Suprapubic skin (tissue), 4 donors: Measurements from ENCODE around the gene PGAP1. TPM values are rescaled to one million over a fixed set of nuclear protein-coding genes. Genes with fewer than 3 reads are reported as not detected.

ENCODE experiments used
- DNase-seq, 2 donors: peaks; one replicate each; pipeline ENCODE4 v3.0.0-alpha.2; 2019; ENCODE audit warnings: low spot score in 2 of 2
- H3K27ac ChIP-seq: fragments of 200-600 bp; sonication (generic); one replicate; pipeline ENCODE4 v1.5.1; 2019
- H3K27me3 ChIP-seq: fragments of 200-600 bp; sonication (generic); one replicate; pipeline ENCODE4 v1.5.1; 2019
- H3K36me3 ChIP-seq: fragments of 200-600 bp; sonication (generic); one replicate; pipeline ENCODE4 v1.5.1; 2019
- H3K4me1 ChIP-seq: fragments of 200-600 bp; sonication (generic); one replicate; pipeline ENCODE4 v1.5.1; 2019
- H3K4me3 ChIP-seq: fragments of 200-600 bp; sonication (generic); one replicate; pipeline ENCODE4 v1.5.1; 2019; ENCODE audit warnings: mild to moderate bottlenecking
- H3K9me3 ChIP-seq: fragments of 200-600 bp; sonication (generic); one replicate; pipeline ENCODE4 v1.5.1; 2019
- EP300 ChIP-seq: sonication (generic); formaldehyde crosslinking; IDR thresholded peaks from one replicate; pipeline ENCODE4 v1.6.1; 2017; ENCODE audit warnings: antibody characterized with exemption
- POLR2A ChIP-seq, 2 donors: fragments of 450-650 bp; IDR thresholded peaks; one replicate each; pipeline ENCODE4 v1.6.1; 2017; ENCODE audit warnings: antibody characterized with exemption in 2 of 2, mild to moderate bottlenecking in 2 of 2, moderate library complexity in 2 of 2
- POLR2AphosphoS5 ChIP-seq, 3 donors: sonication (generic); formaldehyde crosslinking; IDR thresholded peaks; one replicate each; pipeline ENCODE4 v1.6.1; 2017; ENCODE audit warnings: antibody characterized with exemption in 3 of 3
- WGBS: methylation state at CpG from one replicate; pipeline ENCODE4 v1.1.5; 2018; 5-methylcytosine and 5-hydroxymethylcytosine counted together
- total RNA-seq, 4 donors: library from RNA; depleted of rRNA; stranded (reverse); fragments of >200 nt; gene quantifications; one replicate each; pipeline ENCODE4 v1.1.0, GENCODE V29; 2016
- TF ChIP-seq, protein P1 (sequence below), 2 donors: fragments of 200-600 bp in 1 of 2; fragments of 450-650 bp in 1 of 2; sonication (generic) in 1 of 2; IDR thresholded peaks; one replicate each; pipeline ENCODE4 v1.5.1; 2016 to 2019; ENCODE audit warnings: antibody characterized with exemption in 2 of 2, mild to moderate bottlenecking in 1 of 2, moderate library complexity in 1 of 2

PGAP1 gene
- total RNA-seq, 4 donors from 2014 or later: 16.8 to 84.2 (median 32.2) TPM

DNA sequence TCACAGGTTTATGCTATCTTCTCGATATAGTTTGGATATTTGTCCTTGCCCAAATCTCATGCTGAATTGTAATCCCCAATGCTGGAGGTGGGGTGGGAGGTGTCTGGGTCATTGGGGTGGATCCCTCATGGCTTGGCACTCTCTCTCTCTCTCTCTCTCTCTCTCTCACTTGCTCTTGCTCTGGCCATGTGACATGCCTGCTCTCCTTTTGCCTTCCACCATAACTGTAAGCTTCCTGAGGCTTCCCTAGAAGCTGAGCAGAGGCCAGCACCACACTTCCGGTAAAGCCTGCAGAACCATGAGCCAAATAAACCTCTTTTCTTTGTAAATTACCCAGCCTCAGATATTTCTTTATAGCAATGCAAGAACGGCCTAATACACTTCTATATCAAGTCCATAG lies 41.3 kb upstream of the PGAP1 start:
- no peaks in the 10 kb centered on the region for H3K36me3 ChIP-seq
- TF ChIP-seq EP300: no peak
- TF ChIP-seq POLR2A (IDR thresholded peaks at IDR 0.05): no peak
- TF ChIP-seq, protein P1, sequence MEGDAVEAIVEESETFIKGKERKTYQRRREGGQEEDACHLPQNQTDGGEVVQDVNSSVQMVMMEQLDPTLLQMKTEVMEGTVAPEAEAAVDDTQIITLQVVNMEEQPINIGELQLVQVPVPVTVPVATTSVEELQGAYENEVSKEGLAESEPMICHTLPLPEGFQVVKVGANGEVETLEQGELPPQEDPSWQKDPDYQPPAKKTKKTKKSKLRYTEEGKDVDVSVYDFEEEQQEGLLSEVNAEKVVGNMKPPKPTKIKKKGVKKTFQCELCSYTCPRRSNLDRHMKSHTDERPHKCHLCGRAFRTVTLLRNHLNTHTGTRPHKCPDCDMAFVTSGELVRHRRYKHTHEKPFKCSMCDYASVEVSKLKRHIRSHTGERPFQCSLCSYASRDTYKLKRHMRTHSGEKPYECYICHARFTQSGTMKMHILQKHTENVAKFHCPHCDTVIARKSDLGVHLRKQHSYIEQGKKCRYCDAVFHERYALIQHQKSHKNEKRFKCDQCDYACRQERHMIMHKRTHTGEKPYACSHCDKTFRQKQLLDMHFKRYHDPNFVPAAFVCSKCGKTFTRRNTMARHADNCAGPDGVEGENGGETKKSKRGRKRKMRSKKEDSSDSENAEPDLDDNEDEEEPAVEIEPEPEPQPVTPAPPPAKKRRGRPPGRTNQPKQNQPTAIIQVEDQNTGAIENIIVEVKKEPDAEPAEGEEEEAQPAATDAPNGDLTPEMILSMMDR (IDR thresholded peaks at IDR 0.05): no peak
- TF ChIP-seq POLR2AphosphoS5 (IDR thresholded peaks at IDR 0.05): no peak
- H3K27me3 ChIP-seq: no peaks in the 10 kb centered on the region
- DNase-seq: no peak
- no peaks in the 10 kb centered on the region for H3K4me1 ChIP-seq
- no peak overlapping the region for H3K27ac ChIP-seq
- H3K9me3 ChIP-seq: no peaks in the 10 kb centered on the region
- 83% methylated on average over 3 of the region's 3 CpGs for WGBS
- no peak overlapping the region for H3K4me3 ChIP-seq

GRCh38 chr2:196967116-196967515 lies 40.6 kb upstream of the PGAP1 start:
- Histone ChIP-seq H3K27me3 (no peaks in the 10 kb centered on the region), H3K36me3 (no peaks in the 10 kb centered on the region), H3K9me3 (no peaks in the 10 kb centered on the region), H3K27ac (no peak overlapping the region), H3K4me1 (no peaks in the 10 kb centered on the region), H3K4me3 (peak overlapping the region; percentile 34)
- no peak for DNase-seq
- no peak for TF ChIP-seq EP300
- TF ChIP-seq, protein P1 (IDR thresholded peaks at IDR 0.05): no peak
- no peak for TF ChIP-seq POLR2A (IDR thresholded peaks at IDR 0.05)
- no peak for TF ChIP-seq POLR2AphosphoS5 (IDR thresholded peaks at IDR 0.05)
- 13% methylated on average over 7 of the region's 7 CpGs for WGBS

GRCh38 chr2:196966061-196966460 lies 39.6 kb upstream of the PGAP1 start:
- H3K36me3 ChIP-seq: no peaks in the 10 kb centered on the region
- TF ChIP-seq POLR2A (IDR thresholded peaks at IDR 0.05) (no peak), POLR2AphosphoS5 (IDR thresholded peaks at IDR 0.05) (no peak), EP300 (no peak)
- TF ChIP-seq, protein P1 (IDR thresholded peaks at IDR 0.05): no peak
- no peaks in the 10 kb centered on the region for H3K27me3 ChIP-seq
- WGBS: 69% methylated on average over 3 of the region's 3 CpGs
- H3K27ac ChIP-seq: no peak overlapping the region
- H3K4me3 ChIP-seq: no peak overlapping the region
- no peak for DNase-seq
- no peaks in the 10 kb centered on the region for H3K9me3 ChIP-seq
- no peaks in the 10 kb centered on the region for H3K4me1 ChIP-seq

DNA sequence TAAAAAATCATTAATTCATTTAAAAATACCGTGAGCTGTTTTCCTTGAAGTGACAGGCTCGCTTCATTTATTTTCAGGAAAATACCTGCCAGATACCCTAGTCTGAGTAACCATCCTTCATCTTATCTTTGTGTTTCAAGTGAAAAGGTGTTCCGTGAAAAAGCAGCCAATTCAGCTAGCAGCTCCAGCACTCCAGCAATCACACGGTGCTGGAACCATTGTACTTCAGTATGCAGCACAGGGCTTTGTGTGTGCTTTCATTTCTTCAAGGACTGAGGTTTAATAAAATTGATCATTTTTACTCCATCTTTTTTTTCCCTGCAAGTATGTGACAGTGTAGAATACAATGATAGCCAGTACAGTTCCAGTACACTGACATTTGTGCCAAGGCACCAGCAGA lies 39.1 kb upstream of the PGAP1 start:
- DNase-seq: no peak
- TF ChIP-seq POLR2AphosphoS5 (IDR thresholded peaks at IDR 0.05) (no peak), POLR2A (IDR thresholded peaks at IDR 0.05) (no peak), EP300 (no peak)
- TF ChIP-seq, protein P1 (IDR thresholded peaks at IDR 0.05): no peak
- no peaks in the 10 kb centered on the region for H3K27me3 ChIP-seq
- 89% methylated on average over 4 of the region's 4 CpGs for WGBS
- no peaks in the 10 kb centered on the region for H3K9me3 ChIP-seq
- no peaks in the 10 kb centered on the region for H3K36me3 ChIP-seq
- H3K4me3 ChIP-seq: no peak overlapping the region
- H3K27ac ChIP-seq: no peak overlapping the region
- H3K4me1 ChIP-seq: no peaks in the 10 kb centered on the region

DNA sequence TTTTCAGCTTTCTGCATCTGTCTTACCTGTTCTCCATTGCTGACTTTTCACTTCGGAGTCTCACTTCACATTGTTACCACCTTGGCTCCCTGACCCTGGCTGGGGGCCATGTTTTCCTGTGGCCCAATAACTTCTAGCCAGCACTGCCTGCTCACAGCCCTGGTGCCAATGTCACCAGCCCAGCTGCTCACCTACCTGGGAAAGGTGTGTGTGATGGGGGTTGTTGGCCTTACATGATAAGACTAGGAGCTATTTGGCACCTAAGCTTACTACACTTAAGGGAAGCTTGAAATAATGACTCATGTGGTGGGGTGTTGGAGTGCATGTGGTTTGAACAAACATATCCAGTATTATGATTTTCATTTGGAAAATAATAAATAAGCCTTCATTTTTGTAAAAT lies 37.5 kb upstream of the PGAP1 start:
- no peak for DNase-seq
- Histone ChIP-seq H3K4me3 (no peak overlapping the region), H3K27ac (no peak overlapping the region), H3K27me3 (no peaks in the 10 kb centered on the region), H3K36me3 (no peaks in the 10 kb centered on the region), H3K4me1 (no peaks in the 10 kb centered on the region), H3K9me3 (no peaks in the 10 kb centered on the region)
- 56% methylated on average over 1 of the region's 1 CpG for WGBS
- TF ChIP-seq POLR2A (IDR thresholded peaks at IDR 0.05): no peak
- no peak for TF ChIP-seq POLR2AphosphoS5 (IDR thresholded peaks at IDR 0.05)
- TF ChIP-seq, protein P1 (IDR thresholded peaks at IDR 0.05): no peak
- TF ChIP-seq EP300: no peak
